T47D (cell line): ENCODE data around the gene HOPX.
"Not testable (repeated sequence)": the region's sequence is repeated elsewhere in the genome, so short reads cannot be mapped to it uniquely, and the experiment has no call there.

Source experiments
- DNase-seq, 2 experiments: peaks; one replicate each; pipeline versions ENCODE4 v3.0.0 to v3.0.0-alpha.2; 2011 to 2012; ENCODE audit warnings: low read depth in 1 of 2, low spot score in 1 of 2
- JUND ChIP-seq: IDR thresholded peaks from 2 replicates; pipeline ENCODE4 v1.6.1; 2012; ENCODE audit warnings: low read depth
- in situ Hi-C: cut with HindIII; loops from 2 replicates; pipeline ENCODE4 v1.10.0; 2016; ENCODE audit warnings: low sequenced_read_pairs, low pct_unique_long_range_greater_than_20kb

Gene HOPX

GRCh38 chr4:56681158-56681852 is at the start of gene HOPX:
Gene HOPX (minus strand): TSS chr4:56681296. CDS start chr4:56657816, 23,480 bp downstream.
- DNase-seq, result peak in 1 of 2 experiments; percentile 83
- in situ Hi-C loops, result no loop called here
- no peak for TF ChIP-seq JUND

- in situ Hi-C loops, result no loop called here
- TF ChIP-seq JUND, result no peak
- no peak for DNase-seq
Observed at GRCh38 chr4:56730097-56730496, 49.0 kb upstream of the HOPX start.

- in situ Hi-C loops, result no loop called here
- DNase-seq, result peak in 1 of 2 experiments; percentile 36
- no peak for TF ChIP-seq JUND
Observed at GRCh38 chr4:56728512-56728911, 47.4 kb upstream of the HOPX start.

- in situ Hi-C loops, result no loop called here
- no peak for DNase-seq
- no peak for TF ChIP-seq JUND
Observed at GRCh38 chr4:56727150-56727549, 46.1 kb upstream of the HOPX start.

GRCh38 chr4:56726593-56726992 is 45.5 kb upstream of the HOPX start:
- DNase-seq, in situ Hi-C loops: not testable (repeated sequence)

- in situ Hi-C loops, result no loop called here
- TF ChIP-seq JUND, result no peak
- DNase-seq, result no peak
Observed at GRCh38 chr4:56723659-56724230, 42.6 kb upstream of the HOPX start.

- DNase-seq, result no peak
- in situ Hi-C loops, result no loop called here
- TF ChIP-seq JUND, result no peak
Observed at GRCh38 chr4:56723201-56723605, 42.1 kb upstream of the HOPX start.

GRCh38 chr4:56708146-56708545 is 27.1 kb upstream of the HOPX start:
- no peak for DNase-seq
- in situ Hi-C loops, result no loop called here
- no peak for TF ChIP-seq JUND

- in situ Hi-C loops, result no loop called here
- no peak for TF ChIP-seq JUND
- no peak for DNase-seq
Observed at GRCh38 chr4:56705966-56706365, 24.9 kb upstream of the HOPX start.

- in situ Hi-C loops, result no loop called here
- DNase-seq, result no peak
- no peak for TF ChIP-seq JUND
Observed at GRCh38 chr4:56705334-56705733, 24.2 kb upstream of the HOPX start.

GRCh38 chr4:56704089-56704871 is 23.2 kb upstream of the HOPX start:
- in situ Hi-C loops, result no loop called here

GRCh38 chr4:56703378-56703777 is 22.3 kb upstream of the HOPX start:
- no peak for TF ChIP-seq JUND
- DNase-seq, result no peak
- in situ Hi-C loops, result no loop called here

More at GRCh38 chr4:56704089-56704871, 23.2 kb upstream of the HOPX start:
- no peak for TF ChIP-seq JUND
- no peak for DNase-seq

- TF ChIP-seq JUND, result no peak
- no peak for DNase-seq
- in situ Hi-C loops, result no loop called here
Observed at GRCh38 chr4:56701644-56702043, 20.5 kb upstream of the HOPX start.
